ENCODE data around the gene HAGHL.
A peak's percentile ranks its signal among the peaks of the same experiment; 100 is the strongest.
"Not testable (repeated sequence)": the region's sequence is repeated elsewhere in the genome, so short reads cannot be mapped to it uniquely, and the experiment has no call there.

Gene HAGHL

GRCh38 chr16:736936-737481, 10.1 kb downstream of the HAGHL start:
- no peak for DNase-seq

GRCh38 chr16:739560-740458, 12.9 kb downstream of the HAGHL start:
- no peak for DNase-seq

GRCh38 chr16:740459-740763, 13.5 kb downstream of the HAGHL start:
- DNase-seq: no peak

- peak; percentile 92 for DNase-seq
Observed at GRCh38 chr16:740764-741505, 14.0 kb downstream of the HAGHL start, which contains the start of gene CIAO3. CIAO3 (minus strand) TSS chr16:740997; CDS start chr16:740985, 12 bp downstream.

GRCh38 chr16:741986-742629, 15.2 kb downstream of the HAGHL start:
- DNase-seq: no peak

- not testable (repeated sequence) for DNase-seq
Observed at GRCh38 chr16:742894-743293, 16.0 kb downstream of the HAGHL start.

- no peak for DNase-seq
Observed at GRCh38 chr16:743794-744500, 17.0 kb downstream of the HAGHL start.

GRCh38 chr16:745739-746138, 18.8 kb downstream of the HAGHL start:
- no peak for DNase-seq

- no peak for DNase-seq
Observed at GRCh38 chr16:746637-747036, 19.7 kb downstream of the HAGHL start.

GRCh38 chr16:747978-748746, 21.3 kb downstream of the HAGHL start:
- no peak for DNase-seq

- no peak for DNase-seq
Observed at GRCh38 chr16:749010-749409, 22.1 kb downstream of the HAGHL start.

GRCh38 chr16:750485-750884, 23.6 kb downstream of the HAGHL start:
- no peak for DNase-seq

GRCh38 chr16:751152-752006, 24.5 kb downstream of the HAGHL start:
- no peak for DNase-seq

- no peak for DNase-seq
Observed at GRCh38 chr16:752007-752312, 25.1 kb downstream of the HAGHL start.

GRCh38 chr16:754121-754607, 27.3 kb downstream of the HAGHL start:
- DNase-seq: not testable (repeated sequence)

GRCh38 chr16:754656-755055, 27.8 kb downstream of the HAGHL start:
- peak; percentile 20 for DNase-seq

GRCh38 chr16:756428-756827, 29.5 kb downstream of the HAGHL start:
- DNase-seq: no peak

GRCh38 chr16:759110-759910, 32.4 kb downstream of the HAGHL start:
- no peak for DNase-seq

GRCh38 chr16:760065-760464, 33.2 kb downstream of the HAGHL start:
- no peak for DNase-seq

Data from CD4-positive, alpha-beta T cell treated with Interleukin-21 for 1 hour (primary cell).